Activated T-helper 9 cell treated with anti-CD3 and anti-CD28 coated beads, Interleukin-2, amount 50 U/mL, for 16 hours (primary cell): ENCODE results near the gene RNF4.
"Not testable (repeated sequence)": the region's sequence is repeated elsewhere in the genome, so short reads cannot be mapped to it uniquely, and the experiment has no call there.

Experiments
- DNase-seq: peaks from one replicate; pipeline ENCODE4 v3.0.0-alpha.2; 2020; ENCODE audit warnings: low read depth

Gene RNF4

DNA sequence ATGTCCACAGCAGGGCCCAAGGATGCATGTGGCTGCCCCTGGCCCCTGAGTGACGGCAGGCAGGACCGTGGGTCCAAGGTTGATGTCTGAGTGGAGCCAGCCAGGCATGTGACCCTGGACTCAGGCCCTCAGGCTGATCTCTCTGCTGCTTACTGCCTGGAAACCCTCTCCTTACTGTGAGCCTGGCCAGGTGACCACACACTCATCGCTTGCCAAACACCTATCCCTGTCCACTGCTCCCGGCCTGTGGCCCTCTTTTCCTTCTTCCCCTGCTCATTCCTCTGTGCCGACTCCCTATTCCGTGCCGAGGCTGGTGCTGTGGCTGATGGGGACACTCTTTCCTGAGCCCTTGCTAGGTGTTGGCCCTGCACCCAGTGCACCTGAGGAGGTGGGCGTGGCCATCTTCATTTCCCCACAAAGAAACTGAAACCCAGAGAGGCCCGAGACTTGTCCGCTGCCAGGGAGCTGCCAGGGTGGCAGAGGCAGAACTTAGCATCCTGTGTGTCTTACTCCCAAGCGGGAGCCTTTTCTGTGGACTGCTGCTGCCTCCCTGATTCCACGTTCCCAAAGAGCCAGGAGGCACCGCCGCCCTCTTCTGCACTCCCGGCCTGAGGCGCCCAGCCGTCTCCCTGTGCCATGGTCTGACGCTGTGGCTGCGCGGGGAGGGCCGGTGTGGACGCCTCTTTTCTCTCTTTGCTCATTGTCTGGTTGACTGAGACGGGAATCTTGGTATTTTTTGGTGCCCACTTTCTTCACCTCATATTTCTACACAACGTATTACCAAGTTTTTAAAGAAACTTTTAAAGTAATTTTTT, 11.2 kb upstream of the RNF4 start:
- DNase-seq = no peak

DNA sequence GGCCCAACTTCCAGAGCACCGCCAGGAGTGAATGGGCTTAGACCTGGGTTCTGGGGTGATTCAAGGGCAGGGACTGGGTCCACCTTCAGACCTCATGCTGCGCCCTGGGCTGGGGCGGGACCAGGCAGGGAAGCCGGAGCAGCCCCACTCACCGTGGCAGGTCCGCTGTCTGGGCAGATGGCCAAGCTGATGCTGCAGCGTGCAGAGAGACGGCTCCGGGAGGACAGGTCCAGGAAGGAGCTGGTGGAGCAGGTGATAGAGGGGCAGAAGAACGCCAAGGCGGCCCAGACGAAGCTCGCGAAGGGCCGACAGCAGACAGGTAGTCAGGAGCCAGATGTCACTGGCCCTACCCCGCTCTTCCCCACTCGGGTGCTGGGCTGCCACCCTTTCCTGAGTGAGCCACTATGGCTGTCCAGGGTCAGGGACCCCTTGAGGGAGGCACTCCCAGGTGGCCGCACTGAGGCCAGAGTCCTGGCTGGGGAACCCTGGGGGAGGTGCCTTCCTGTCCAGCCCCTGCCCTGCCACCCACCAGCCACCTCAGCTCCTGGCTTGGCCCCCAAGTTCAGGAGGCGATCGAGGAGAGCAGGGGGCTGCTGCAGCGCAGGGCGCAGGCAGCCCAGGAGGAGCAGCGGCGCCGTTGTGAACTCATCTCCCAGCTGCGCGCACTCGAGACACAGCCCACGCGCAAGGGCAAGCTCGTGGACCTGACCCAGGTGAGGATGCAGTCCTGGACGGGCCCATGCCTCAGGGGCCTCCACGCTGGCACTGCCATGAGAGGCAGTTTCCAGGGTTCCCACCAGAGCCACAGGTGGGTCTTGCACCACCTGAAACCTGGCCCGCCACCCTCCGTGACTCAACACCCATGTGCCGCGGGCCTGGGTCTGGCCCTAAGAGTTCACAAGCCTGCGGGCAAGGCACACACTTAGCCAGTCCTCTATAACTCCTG, 10.1 kb upstream of the RNF4 start:
- no peak for DNase-seq

DNA sequence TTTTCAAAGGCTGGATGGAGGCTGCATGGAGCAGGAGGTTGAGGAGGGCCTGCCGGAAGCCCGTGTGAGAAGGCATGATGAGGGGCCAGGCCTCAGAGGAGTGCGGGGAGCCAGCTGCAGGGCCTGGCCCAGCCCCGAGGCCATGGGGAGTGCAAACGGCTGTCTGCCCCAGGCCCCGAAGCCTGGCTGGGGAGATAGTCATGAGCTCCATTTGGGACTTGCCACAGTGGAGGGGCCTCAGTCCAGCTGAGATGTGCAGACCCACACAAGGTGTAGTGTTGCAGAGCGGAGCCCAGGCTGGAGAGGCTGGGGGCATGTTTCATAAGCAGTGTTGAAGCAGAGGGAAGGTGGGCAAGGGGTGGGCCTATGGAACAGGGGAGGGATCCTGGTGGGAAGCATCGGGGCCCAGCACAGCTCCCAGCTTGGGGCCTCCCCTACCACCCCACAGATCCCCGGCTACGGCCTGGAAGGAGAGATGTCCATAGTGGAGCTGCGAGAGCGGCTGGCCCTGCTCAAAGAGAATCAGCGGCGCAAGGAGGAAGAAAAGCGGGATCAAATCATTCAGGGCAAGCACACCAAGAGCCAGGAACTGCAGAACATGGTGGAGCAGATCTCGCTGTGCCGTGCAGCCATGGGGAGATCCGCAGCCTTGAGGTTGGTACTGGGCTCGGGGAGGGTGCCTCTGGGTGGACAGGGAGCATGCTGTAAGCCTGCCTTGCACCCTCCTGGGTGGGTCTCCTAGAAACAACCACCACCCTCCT, 9.1 kb upstream of the RNF4 start:
- no peak for DNase-seq

DNA sequence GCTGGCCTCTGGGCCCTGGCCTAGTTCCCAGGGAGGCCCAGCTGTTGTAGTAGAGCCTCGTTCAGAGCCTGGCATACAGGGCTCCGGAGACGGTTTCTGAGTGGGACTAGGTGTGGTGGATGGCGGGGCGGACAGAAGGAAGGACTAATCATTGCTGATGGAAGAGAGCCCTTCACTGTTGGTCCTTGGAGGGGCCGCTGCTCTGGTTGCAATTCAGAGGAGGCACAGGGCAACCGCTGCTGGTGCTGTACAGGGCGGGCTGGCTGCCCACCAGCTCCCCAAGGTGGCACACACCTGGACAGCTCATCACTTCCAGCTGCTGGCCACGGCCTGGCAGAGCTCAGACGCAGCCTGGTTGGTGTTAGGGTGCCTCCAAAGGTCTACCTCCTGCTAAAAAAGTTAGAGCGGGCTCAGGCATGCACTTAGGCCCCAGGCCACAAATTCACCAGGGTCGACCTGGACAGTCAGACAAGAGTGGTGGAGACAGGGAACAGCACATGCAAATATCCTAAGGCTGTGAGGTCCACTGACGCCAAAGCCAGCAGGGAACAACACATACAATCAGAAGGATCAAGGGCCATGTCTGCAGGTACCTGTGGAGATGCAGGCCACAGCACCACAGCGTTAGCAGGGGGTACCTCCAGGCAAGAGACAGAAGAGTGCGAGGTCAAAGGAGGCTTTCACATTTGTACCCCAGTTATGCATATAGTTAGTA, 7.5 kb upstream of the RNF4 start:
- DNase-seq = no peak

DNA sequence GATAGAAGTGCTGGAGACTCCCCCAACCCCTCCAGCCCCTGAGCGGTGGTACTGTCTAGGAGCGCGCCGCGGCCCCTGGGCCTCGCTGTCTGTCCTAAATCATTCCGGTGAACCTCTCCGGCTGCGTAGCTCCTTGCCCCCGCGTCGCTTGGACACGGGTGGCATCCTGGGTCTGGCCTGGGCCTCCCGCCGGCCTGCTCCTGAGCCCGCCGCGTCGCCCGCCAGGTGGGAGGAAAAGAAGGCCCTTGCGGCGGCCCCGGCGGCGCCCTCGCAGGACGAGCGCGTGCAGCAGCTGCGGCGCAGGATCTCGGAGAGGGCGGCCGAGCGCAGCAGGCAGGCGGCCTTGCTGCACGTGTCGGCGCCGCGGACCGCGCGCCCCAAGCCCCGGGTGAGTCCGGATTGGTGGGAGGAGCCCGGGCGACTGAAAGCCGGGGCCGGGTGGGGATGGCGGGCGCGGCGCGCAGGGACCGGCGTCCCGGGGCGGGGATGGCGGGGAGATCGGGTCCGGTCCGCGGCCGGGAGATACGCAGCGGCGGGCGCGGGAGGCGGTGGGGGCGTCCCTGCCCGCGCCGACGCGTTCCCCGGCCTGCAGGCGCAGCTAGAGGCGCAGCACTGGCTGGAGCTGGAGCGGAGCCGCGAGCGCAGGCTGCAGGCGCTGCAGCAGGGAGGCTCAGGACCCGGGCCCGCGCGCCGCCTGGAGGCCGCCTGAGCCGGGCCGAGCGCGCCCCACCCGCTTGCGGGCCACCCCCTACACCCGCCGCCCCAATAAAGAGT, 6.5 kb upstream of the RNF4 start:
- peak; percentile 64 for DNase-seq

DNA sequence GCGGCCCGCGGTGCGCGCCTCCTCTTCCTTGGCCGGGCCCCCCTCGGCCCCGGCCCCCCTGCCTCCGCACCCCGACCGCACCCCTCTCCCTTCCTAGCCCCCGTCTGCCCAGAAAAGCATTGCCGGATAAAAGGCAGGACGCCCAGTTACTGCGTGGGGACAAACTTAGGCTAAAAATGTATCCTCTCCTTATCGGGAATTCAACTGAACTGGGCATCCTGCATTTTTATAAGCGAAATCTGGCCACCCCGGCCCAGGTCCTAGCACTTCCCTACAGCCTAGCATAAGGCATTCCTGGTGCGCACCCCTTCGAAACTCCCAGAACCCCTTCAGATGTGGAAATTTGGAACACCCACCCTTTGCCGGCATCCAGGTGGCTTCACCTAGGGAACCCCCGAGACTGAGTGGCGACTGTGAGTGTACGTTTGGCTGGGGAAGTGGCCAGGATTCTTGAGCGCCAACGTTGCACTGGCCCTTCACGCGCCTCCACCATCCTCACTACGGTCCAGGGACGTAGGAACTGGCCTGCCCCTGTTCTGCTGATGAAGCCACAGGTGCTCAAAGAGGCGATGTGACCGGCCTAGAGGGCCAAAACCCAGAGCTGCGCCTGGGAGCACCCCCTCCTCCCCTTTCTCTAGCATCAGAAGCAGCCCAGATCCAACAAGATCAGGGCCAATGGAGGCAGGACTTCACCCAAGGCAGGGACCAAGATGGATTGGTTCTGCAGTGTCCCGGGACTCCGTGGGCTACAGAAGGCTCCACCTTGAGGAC, 5.7 kb upstream of the RNF4 start:
- DNase-seq = no peak

DNA sequence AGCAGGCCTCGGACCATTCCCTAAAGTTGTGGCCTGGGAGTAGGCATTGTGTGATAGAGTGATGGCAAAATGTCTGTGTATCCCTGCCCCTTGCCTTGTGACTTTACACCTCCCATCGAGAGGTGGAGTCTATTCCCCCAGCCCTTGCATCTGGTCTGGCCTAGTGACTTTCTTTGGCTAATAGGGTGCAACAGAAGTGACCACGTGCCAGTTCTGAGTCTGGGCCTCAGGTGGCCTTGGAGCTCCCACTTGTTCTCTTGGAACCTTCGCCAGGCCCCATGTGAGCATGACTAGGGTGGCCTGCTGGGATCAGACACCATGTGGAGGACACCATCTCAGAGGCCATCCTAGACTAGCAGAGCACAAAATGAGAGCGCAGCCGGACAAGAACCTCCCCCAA, 3.9 kb upstream of the RNF4 start:
- DNase-seq = no peak

DNA sequence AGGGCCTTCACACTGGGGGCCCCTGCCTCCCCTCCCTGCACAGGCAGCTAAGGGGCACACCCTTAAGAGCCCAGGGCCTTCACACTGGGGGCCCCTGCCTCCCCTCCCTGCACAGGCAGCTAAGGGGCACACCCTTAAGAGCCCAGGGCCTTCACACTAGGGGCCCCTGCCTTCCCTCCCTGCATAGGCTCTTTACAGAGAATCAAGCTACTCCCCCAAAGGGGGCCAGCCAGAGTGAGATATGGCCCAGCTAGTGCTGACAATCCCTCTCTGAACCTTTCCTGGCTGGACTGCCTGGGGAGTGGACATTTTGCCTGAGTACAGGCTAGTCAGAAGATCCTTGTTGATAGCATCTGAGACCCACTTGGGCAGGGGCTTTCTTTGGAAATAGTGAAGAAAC, 3.4 kb upstream of the RNF4 start:
- not testable (repeated sequence) for DNase-seq

DNA sequence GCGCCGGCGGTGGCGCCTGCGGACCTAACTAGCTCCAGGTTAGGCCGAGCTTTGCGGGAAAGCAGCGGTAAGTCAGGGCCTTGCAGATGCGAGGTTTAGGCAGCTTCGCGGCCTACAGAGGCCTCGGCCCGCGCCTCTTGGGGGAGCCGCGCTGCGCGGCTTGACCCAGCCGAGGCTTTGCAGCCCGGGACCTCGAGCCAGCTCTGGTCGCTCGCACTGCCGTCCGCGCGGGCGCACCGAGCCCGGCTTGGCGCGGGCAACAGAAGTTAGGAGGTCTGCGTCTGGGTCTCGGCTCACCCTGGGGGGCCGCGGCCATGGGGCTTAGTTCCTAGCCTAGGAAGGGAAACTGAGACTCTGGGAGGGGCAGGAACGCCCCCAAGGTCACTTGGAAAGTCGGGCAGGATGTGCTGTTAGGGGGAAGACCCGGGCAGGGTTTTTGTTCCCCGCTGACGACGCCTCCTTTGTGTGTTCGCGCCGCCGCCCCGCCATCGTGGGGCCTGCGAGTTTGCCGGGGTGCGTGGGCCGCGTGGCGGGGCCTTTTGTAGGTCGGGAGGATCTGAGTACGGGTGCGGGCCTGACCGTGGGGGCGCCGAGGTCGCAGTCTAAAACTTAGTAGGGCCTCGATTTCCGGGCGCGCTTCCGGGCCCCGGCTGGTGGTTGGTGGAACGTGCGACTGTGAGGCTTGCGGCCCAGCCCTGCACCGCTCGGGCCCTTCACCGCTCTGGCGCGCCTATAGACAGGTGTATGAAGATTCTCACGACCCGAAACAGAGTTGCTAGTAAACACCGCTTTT, 482 bp downstream of the RNF4 start:
- DNase-seq = peak; percentile 66

DNA sequence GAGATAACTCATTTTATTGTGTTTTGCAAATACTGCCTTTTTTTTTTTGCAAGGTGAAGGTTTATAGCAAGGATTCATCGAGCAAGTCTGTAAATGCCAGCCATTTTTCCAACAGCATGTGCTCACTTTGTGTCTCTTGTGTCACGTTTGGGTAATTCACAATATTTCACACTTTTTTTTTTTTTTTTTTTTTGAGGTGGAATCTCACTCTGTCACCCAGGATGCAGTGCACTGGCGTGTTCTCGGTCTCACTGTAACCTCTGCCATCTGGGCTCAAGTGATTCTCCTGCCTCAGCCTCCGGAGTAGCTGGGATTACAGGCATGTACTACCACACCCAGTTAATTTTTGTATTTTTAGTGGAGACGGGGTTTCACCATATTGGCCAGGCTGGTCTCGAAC, 1.9 kb downstream of the RNF4 start:
- DNase-seq = no peak

DNA sequence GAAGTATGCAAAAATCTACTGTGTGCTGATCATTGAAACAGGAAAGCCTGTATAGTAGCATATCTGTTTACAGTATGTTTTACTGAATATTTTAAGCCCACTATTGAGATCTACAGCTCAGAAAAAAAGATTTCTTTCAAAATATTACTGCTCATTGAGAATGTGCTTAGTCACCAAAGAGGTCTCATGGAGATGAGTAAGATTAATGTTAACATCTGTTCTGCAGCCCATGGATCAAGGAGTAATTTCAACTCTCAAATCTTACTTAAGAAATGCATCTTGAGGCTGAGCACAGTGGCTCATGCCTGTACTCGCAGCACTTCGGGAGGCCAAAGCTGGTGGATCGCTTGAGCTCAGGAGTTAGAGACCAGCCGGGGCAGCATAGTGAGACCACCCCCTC, 3.3 kb downstream of the RNF4 start:
- DNase-seq = no peak

DNA sequence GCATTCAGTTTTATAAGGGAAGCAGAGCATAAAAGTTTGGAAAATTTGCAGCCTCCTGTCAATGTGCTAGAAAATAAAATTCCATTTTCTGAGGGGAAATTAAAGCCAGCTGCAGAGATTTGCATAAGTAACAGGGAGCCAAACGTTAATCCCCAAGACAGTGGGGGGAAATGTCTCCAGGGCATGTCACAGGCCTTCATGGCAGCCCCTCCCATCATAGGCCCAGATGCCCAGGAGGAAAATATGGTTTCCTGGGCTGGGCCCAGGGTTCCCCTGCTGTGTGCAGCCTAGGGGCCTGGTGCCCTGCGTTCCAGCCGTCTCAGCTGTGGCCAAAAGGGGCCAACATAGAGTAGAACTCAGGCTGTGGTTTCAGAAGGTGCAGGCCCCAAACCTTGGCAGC, 9.3 kb downstream of the RNF4 start:
- DNase-seq = no peak

DNA sequence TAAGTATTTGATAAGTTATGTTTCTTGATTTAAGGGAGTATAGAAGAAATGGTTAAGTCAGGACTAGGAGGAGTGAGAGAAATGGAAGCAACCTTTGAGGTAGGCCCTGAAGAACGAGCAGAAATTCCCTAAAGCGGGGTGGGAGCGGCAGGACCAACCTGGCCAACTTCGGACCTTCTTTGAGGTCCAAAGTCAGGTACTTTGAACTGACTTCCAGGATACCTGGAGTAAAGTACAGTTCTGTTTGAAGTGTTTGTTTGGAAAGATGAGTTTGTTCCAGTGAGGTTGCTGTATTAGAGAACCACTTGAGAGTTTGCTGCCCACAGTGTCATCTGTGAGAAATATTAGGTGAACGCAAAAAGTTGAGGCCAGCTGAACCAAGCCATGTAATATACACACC, 11.7 kb downstream of the RNF4 start:
- DNase-seq = no peak

DNA sequence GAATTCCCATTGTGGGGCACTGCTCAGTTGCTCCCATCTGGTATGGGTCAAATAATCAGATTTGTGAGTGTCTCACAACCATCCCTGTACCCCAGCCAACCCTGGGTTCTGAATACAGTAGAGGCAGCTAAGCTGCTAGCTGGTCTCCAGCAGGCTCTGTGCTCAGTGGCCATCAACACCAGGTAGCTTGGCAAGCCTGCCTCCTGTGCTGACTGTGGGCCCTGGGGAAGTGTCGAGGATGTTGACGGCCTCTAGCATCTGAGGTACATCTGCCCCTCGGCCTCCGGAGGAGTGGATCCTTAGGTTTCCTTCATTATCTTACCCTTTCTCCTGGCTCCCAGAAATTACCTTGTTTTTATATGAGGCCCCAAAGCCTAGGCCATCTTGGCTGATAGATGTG, 13.3 kb downstream of the RNF4 start:
- no peak for DNase-seq

DNA sequence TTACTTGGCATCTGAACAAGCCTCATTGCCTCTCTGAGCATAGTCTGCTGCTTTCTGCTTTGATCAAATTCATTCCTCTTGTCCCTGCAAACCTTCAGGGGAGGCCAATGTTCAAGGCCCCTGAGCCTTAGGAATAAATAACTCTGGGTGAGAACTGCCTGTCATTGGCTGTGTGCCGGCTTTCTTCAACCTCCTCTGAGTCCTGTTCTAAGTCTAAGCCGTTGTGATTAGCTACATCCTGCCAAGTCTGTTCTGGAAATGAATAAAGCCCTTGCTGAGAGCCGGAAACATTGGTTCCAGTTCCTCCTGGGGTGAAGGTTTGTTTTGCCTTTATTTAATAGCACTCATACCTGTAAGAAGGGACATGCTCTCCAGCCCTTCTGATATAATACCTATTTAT, 13.8 kb downstream of the RNF4 start:
- DNase-seq = no peak

DNA sequence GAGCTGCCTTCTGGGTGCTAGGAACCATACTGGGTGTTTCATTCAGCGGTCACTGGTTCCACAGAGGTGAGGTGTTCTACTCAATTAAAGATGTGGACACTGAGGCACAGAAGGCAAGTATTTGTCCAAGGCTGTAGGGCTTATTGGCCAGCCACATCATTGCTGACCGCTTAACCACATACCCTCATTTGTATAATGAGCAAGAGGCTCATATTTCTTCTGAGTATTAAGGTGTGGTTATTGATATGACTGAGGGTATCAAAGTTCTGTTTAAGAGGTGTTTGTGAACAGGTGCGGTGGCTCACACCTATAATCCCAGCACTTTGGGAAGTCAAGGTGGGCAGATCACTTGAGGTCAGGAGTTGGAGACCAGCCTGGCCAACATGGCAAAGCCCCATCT, 14.3 kb downstream of the RNF4 start:
- DNase-seq = no peak

DNA sequence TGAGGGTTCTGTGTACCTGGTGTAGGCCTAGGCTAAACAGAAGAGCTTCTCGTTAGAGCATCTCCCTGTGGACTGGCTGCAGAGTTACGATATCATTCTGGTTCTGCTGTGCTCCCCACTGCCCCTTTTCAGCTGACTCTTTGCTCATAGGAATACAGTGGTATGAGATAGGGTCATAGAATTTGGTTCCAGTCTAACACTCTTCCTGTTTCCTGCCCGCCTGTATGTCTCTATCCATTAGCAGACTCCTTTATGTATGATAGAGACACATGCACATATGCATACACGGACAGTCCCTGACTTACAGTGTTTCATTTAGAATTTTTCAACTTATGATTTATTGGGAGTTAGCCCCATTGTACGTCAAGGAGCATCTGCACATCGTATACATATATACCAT, 15.3 kb downstream of the RNF4 start:
- DNase-seq = no peak

DNA sequence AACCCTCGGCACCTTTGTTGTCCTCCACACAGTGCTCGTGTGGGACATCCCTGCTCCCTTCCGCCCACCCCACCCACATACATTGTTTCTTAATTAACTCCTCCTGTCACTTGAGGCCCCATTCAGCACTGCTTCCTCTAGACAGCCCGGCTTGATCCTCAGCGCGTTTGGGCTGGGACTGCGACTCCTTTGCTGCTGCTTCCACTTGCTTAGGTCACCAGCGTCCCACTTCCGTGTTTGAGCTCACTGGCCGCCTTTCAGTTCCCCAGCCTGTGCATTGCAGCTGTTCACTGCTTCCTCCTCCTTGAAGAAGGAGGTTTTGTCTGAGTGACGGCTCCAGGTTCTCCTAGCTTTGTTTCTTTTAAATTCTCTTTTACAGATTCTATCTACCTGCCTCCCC, 16.1 kb downstream of the RNF4 start:
- DNase-seq = peak; percentile 27

DNA sequence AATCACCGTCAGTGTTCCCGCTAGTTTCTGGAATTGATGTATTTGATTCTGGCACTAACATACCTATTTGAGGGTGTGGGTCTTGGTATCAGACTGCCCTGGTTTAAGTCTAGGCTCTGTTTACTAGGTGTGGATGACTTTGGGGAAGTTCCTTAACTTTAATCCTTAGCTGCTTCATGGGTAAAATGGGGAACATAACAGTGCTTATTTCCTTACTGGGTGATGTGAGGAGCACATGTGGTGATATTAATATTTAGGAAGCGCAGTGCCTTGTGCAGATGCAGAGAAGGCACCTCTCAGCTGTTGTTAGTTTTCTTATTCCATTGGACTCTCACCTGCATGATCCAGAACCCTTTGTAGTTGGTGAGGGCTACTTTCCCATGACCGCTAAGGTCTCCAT, 17.1 kb downstream of the RNF4 start:
- DNase-seq = no peak

DNA sequence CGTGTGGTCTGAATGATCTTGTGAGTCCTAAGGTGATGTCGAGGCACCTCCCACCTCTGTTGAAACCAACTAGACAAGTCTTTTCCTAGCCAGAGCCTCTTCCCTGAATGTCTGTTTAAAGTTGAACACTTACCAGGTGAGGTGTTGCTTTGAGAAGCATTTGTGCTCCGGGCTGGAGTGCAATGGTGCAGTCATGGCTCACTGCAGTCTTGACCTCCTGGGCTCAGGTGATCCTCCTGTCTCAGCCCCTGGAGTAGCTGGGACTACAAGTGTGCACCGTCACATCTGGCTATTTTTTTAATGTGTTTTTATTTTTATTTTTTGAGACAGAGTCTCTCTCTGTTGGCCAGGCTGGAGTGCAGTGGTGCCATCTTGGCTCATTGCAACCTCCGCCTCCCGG, 18.1 kb downstream of the RNF4 start:
- DNase-seq = no peak
